SK-N-SH (cell line): ENCODE data around the gene PHOX2A. TPM values are rescaled to one million over a fixed set of nuclear protein-coding genes. Genes with fewer than 3 reads are reported as not detected.

Experiments
- CTCF ChIA-PET: fragments of 300-600, 350-600 bp; formaldehyde crosslinking; extraction: SDS; loops from one replicate; lab custom pipeline; 2021; lab: Yijun Ruan, JAX
- POLR2A ChIA-PET: fragments of 350-600 bp; sonication (Branson Sonifier 250); formaldehyde crosslinking; extraction: SDS; loops from one replicate; lab custom pipeline; 2020; ENCODE audit warnings: antibody characterized with exemption, inconsistent platforms; lab: Yijun Ruan, JAX
- DNase-seq: peaks from one replicate; pipeline ENCODE4 v3.0.0; 2012
- H2AFZ ChIP-seq: fragments of 200-600 bp; sonication (generic); 2 replicates; pipeline ENCODE4 v1.8.1; 2016; ENCODE audit warnings: antibody characterized with exemption, mild to moderate bottlenecking, low read depth
- H3F3A ChIP-seq: fragments of 200-600 bp; sonication (generic); replicated peaks from 2 replicates; pipeline ENCODE3; 2016; ENCODE audit warnings: antibody characterized with exemption, mild to moderate bottlenecking; ENCODE audit not compliant: insufficient read depth
- H3K27ac ChIP-seq, 2 experiments: fragments of 200-500 bp in 1 of 2; fragments of 200-600 bp in 1 of 2; sonication (Bioruptor generic) in 1 of 2; sonication (generic), shearing (Covaris generic) in 1 of 2; 2 replicates each; pipeline versions ENCODE4 v1.5.1 to v1.6.1; 2014 to 2016; ENCODE audit warnings: low read depth in 2 of 2, inconsistent platforms in 1 of 2, low read length in 1 of 2, mild to moderate bottlenecking in 1 of 2, mixed read lengths in 1 of 2
- H3K27me3 ChIP-seq: fragments of 200-600 bp; sonication (generic), shearing (Covaris generic); 2 replicates; pipeline ENCODE4 v1.6.1; 2016; ENCODE audit warnings: mixed run types; ENCODE audit not compliant: insufficient read depth
- H3K36me3 ChIP-seq, 2 experiments: fragments of 200-500 bp in 1 of 2; fragments of 200-600 bp in 1 of 2; sonication (Bioruptor generic) in 1 of 2; sonication (generic) in 1 of 2; replicated peaks in 1 of 2; 2 replicates each; pipeline versions ENCODE3 to v1.5.1; 2014 to 2016; ENCODE audit warnings: low read length in 1 of 2, mild to moderate bottlenecking in 1 of 2; ENCODE audit not compliant: insufficient read depth in 2 of 2, control insufficient read depth in 1 of 2
- H3K4me1 ChIP-seq, 2 experiments: fragments of 200-500 bp in 1 of 2; fragments of 200-600 bp in 1 of 2; sonication (Bioruptor generic) in 1 of 2; sonication (generic), shearing (Covaris generic) in 1 of 2; 2 replicates each; pipeline versions ENCODE4 v1.5.1 to v1.6.1; 2014 to 2016; ENCODE audit warnings: low read depth in 1 of 2, low read length in 1 of 2, mixed run types in 1 of 2; ENCODE audit not compliant: insufficient read depth in 2 of 2, control insufficient read depth in 1 of 2
- H3K4me2 ChIP-seq: fragments of 200-600 bp; sonication (generic), shearing (Covaris generic); 2 replicates; pipeline ENCODE4 v1.6.1; 2017; ENCODE audit warnings: mixed run types
- H3K4me3 ChIP-seq, 2 experiments: fragments of 200-500 bp in 1 of 2; fragments of 200-600 bp in 1 of 2; sonication (Bioruptor generic) in 1 of 2; sonication (generic), shearing (Covaris generic) in 1 of 2; 2 replicates each; pipeline versions ENCODE4 v1.5.1 to v1.8.1; 2014 to 2016; ENCODE audit warnings: low read depth in 2 of 2, inconsistent platforms in 1 of 2, low read length in 1 of 2, mild to moderate bottlenecking in 1 of 2, mixed read lengths in 1 of 2, moderate library complexity in 1 of 2
- H3K79me2 ChIP-seq: fragments of 200-600 bp; sonication (generic); 2 replicates; pipeline ENCODE4 v1.8.1; 2017; ENCODE audit warnings: mild to moderate bottlenecking; ENCODE audit not compliant: insufficient read depth
- H3K9ac ChIP-seq: fragments of 200-600 bp; sonication (generic); 2 replicates; pipeline ENCODE4 v1.6.1; 2017; ENCODE audit warnings: mixed run types
- H3K9me2 ChIP-seq: fragments of 200-600 bp; sonication (generic); 2 replicates; pipeline ENCODE4 v1.6.1; 2017; ENCODE audit warnings: mixed run types
- H3K9me3 ChIP-seq: fragments of 200-600 bp; sonication (generic); 2 replicates; pipeline ENCODE4 v1.6.1; 2017; ENCODE audit warnings: mixed run types, mild to moderate bottlenecking, moderate library complexity
- H4K20me1 ChIP-seq: fragments of 200-600 bp; sonication (generic); 2 replicates; pipeline ENCODE4 v1.6.1; 2017; ENCODE audit warnings: mild to moderate bottlenecking, mixed run types; ENCODE audit not compliant: insufficient read depth
- CHD2 ChIP-seq: fragments of 150-350 bp; IDR thresholded peaks from 2 replicates; pipeline ENCODE4 v1.6.1; 2018; ENCODE audit warnings: low read length; ENCODE audit not compliant: partially characterized antibody
- ELF1 ChIP-seq: IDR thresholded peaks from 2 replicates; pipeline ENCODE4 v1.4.0; 2012
- EZH2phosphoT487 ChIP-seq: fragments of 200-600 bp; sonication (generic); IDR thresholded peaks from 2 replicates; pipeline ENCODE4 v1.6.1; 2017; ENCODE audit warnings: low read depth, mixed run types, mild to moderate bottlenecking, antibody characterized with exemption, moderate library complexity, borderline replicate concordance
- FOXJ3 ChIP-seq: sonication (generic); formaldehyde crosslinking; IDR thresholded peaks from 2 replicates; pipeline ENCODE4 v1.5.1; 2020; ENCODE audit warnings: mild to moderate bottlenecking, missing genetic modification reagents
- FOXM1 ChIP-seq: IDR thresholded peaks from 2 replicates; pipeline ENCODE4 v1.4.0; 2012; ENCODE audit warnings: low read depth, mild to moderate bottlenecking
- GATA2 ChIP-seq: sonication (generic); formaldehyde crosslinking; IDR thresholded peaks from 2 replicates; pipeline ENCODE4 v1.5.0; 2020; ENCODE audit warnings: mild to moderate bottlenecking, missing genetic modification reagents
- JUND ChIP-seq: IDR thresholded peaks from 2 replicates; pipeline ENCODE4 v1.4.0; 2012
- NFIC ChIP-seq: IDR thresholded peaks from 2 replicates; pipeline ENCODE4 v1.4.0; 2012; ENCODE audit warnings: borderline replicate concordance
- RAD21 ChIP-seq: IDR thresholded peaks from 2 replicates; pipeline ENCODE4 v1.6.1; 2012; ENCODE audit warnings: mild to moderate bottlenecking, low read length
- RCOR1 ChIP-seq: fragments of 150-350 bp; IDR thresholded peaks from 2 replicates; pipeline ENCODE4 v1.6.1; 2017; ENCODE audit warnings: antibody characterized with exemption, low read length
- RFX5 ChIP-seq: IDR thresholded peaks from 2 replicates; pipeline ENCODE4 v1.6.1; 2012; ENCODE audit warnings: mild to moderate bottlenecking, improper control_type of control experiment, low read length
- RXRA ChIP-seq: IDR thresholded peaks from 2 replicates; pipeline ENCODE4 v1.4.0; 2012; ENCODE audit warnings: low read depth, mild to moderate bottlenecking, borderline replicate concordance
- SIN3A ChIP-seq: IDR thresholded peaks from 2 replicates; pipeline ENCODE4 v1.6.1; 2012; ENCODE audit warnings: low read depth, mild to moderate bottlenecking, low read length, moderate library complexity, borderline replicate concordance
- SMC3 ChIP-seq: IDR thresholded peaks from 2 replicates; pipeline ENCODE4 v1.6.1; 2012; ENCODE audit warnings: low read depth, low read length, improper control_type of control experiment
- TAF1 ChIP-seq: IDR thresholded peaks from 2 replicates; pipeline ENCODE4 v1.6.1; 2012; ENCODE audit warnings: low read depth, mild to moderate bottlenecking, low read length, moderate library complexity, borderline replicate concordance
- TCF12 ChIP-seq: IDR thresholded peaks from 2 replicates; pipeline ENCODE4 v1.4.0; 2012
- TEAD4 ChIP-seq: IDR thresholded peaks from 2 replicates; pipeline ENCODE4 v1.4.0; 2012; ENCODE audit warnings: mild to moderate bottlenecking, borderline replicate concordance; ENCODE audit not compliant: insufficient read depth
- WGBS: methylation state at CpG from one replicate; pipeline ENCODE4 v1.1.6; 2017; ENCODE audit warnings: low lambda C conversion rate; 5-methylcytosine and 5-hydroxymethylcytosine counted together
- polyA plus RNA-seq, 3 experiments: library from polyadenylated mRNA; depleted of rRNA; stranded (reverse); fragments of >200 nt; gene quantifications; 2 replicates each; pipeline ENCODE4 v1.2.3, GENCODE V29; 2012
- TF ChIP-seq, protein P1 (sequence below): IDR thresholded peaks from 2 replicates; pipeline ENCODE4; 2012
- TF ChIP-seq, protein P2 (sequence below): IDR thresholded peaks from 2 replicates; pipeline ENCODE4 v1.4.0; 2012; ENCODE audit warnings: low read depth, borderline replicate concordance
- TF ChIP-seq, protein P3 (sequence below): IDR thresholded peaks from 2 replicates; pipeline ENCODE4 v1.6.1; 2012; ENCODE audit warnings: mild to moderate bottlenecking, low read depth, low read length, moderate library complexity
- TF ChIP-seq, protein P4 (sequence below): fragments of 150-350 bp; IDR thresholded peaks from 2 replicates; pipeline ENCODE4 v1.6.1; 2017; ENCODE audit warnings: antibody characterized with exemption, low read length, low read depth, borderline replicate concordance

The PHOX2A gene
- polyA plus RNA-seq, 1 of the 3 experiments (the other 2 are of a cell fraction) = 75.6 TPM

DNA sequence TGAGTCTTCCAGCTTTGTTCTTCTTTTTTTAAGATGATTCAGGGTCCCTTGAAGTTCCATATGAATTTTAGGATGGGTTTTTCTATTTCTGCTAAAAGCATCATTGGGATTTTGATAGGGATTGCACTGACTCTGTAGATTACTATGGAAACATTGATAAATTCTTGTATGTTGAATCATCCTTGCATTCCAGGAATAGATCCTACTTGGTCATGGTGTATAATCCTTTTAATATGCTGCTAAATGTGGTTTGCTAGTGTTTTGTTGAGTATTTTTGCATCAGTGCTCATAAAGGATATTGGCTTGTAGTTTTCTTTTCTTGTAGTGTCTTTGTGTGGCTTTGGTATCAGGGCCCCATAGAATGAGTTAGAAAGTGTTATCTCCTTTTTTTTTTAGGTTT, 34.9 kb upstream of the PHOX2A start (continued):
- TF ChIP-seq, protein P1, sequence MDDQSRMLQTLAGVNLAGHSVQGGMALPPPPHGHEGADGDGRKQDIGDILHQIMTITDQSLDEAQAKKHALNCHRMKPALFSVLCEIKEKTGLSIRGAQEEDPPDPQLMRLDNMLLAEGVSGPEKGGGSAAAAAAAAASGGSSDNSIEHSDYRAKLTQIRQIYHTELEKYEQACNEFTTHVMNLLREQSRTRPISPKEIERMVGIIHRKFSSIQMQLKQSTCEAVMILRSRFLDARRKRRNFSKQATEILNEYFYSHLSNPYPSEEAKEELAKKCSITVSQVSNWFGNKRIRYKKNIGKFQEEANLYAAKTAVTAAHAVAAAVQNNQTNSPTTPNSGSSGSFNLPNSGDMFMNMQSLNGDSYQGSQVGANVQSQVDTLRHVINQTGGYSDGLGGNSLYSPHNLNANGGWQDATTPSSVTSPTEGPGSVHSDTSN = no peak
- TF ChIP-seq SIN3A = no peak
- no peak for TF ChIP-seq FOXM1
- TF ChIP-seq ELF1 = no peak
- TF ChIP-seq CHD2 = no peak

DNA sequence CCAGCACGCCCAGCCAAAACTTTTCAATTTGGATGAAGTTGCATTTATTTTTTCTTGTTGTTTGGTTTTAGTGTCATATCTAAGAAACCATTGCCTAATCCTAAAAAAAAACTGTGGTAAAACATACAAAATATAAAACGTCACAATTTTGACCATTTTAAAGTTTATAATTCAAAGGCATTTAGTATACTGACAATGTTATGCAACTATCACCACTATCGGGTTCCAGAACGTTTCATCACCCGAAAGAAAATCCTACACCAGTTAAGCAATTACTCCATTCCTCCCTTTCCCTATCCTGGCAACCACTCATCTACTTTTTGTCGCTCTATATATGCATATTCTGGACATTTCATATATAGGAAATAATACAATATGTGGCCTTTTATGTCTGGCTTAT, 30.5 kb upstream of the PHOX2A start:
- no peak overlapping the region for H3K4me2 ChIP-seq
- ChIA-PET POLR2A (no interaction called here), CTCF (interaction anchor here (1.2 kb wide), 1 partner anchor 159 kb away, joined by 3 read pairs; no protein-coding TSS in a partner anchor)
- H3K9me2 ChIP-seq = no peaks in the 10 kb centered on the region
- H3K27ac ChIP-seq = no peak overlapping the region
- no peak overlapping the region for H3K4me3 ChIP-seq
- WGBS = 91% methylated on average over 6 of the region's 6 CpGs
- peaks cover 10% of the 10 kb centered on the region for H3F3A ChIP-seq
- H3K4me1 ChIP-seq = peaks cover 0 to 5% of the 10 kb centered on the region in 2 experiments; a peak in 1 of 4 replicates
- no peak for DNase-seq
- TF ChIP-seq RAD21 = no peak
- TF ChIP-seq FOXJ3 (CRISPR knock-in tag) = no peak
- TF ChIP-seq SMC3 = no peak
- TF ChIP-seq RCOR1 = no peak
- TF ChIP-seq, protein P2, sequence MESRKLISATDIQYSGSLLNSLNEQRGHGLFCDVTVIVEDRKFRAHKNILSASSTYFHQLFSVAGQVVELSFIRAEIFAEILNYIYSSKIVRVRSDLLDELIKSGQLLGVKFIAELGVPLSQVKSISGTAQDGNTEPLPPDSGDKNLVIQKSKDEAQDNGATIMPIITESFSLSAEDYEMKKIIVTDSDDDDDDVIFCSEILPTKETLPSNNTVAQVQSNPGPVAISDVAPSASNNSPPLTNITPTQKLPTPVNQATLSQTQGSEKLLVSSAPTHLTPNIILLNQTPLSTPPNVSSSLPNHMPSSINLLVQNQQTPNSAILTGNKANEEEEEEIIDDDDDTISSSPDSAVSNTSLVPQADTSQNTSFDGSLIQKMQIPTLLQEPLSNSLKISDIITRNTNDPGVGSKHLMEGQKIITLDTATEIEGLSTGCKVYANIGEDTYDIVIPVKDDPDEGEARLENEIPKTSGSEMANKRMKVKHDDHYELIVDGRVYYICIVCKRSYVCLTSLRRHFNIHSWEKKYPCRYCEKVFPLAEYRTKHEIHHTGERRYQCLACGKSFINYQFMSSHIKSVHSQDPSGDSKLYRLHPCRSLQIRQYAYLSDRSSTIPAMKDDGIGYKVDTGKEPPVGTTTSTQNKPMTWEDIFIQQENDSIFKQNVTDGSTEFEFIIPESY = no peak
- no peak overlapping the region for H3K9ac ChIP-seq
- no peaks in the 10 kb centered on the region for H3K27me3 ChIP-seq
- H3K9me3 ChIP-seq = no peaks in the 10 kb centered on the region
- H3K79me2 ChIP-seq = no peaks in the 10 kb centered on the region
- H3K36me3 ChIP-seq = no peaks in the 10 kb centered on the region
- H4K20me1 ChIP-seq = no peaks in the 10 kb centered on the region
- H2AFZ ChIP-seq = no peak overlapping the region

DNA sequence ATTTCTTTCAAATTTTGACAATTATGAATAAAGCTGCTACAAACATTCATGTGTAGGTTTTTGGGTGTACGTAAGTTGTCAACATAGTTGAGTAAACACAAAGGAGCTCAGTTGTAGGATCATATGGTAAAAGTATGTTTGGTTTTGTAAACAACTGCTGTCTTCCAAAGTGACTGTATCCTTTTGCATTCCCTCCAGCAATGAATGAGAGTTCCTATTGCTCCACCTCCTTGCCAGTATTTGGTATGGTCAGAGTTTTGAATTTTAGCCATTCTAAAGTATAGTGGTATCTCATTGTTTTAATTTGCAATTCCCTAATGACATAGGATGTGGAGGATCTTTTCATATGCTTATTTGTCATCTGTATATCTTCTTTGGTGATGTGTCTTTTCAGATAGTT, 28.0 kb upstream of the PHOX2A start:
- Histone ChIP-seq H3K79me2 (no peaks in the 10 kb centered on the region), H3K4me3 (no peak overlapping the region), H3K4me1 (no peaks in the 10 kb centered on the region), H3K9me2 (no peaks in the 10 kb centered on the region), H3K4me2 (no peak overlapping the region), H3K9me3 (no peaks in the 10 kb centered on the region), H3K36me3 (no peaks in the 10 kb centered on the region), H3K9ac (no peak overlapping the region), H3K27me3 (no peaks in the 10 kb centered on the region)
- 82% methylated on average over 1 of the region's 1 CpG for WGBS
- CTCF ChIA-PET = no interaction called here
- DNase-seq = no peak
- TF ChIP-seq FOXJ3 (CRISPR knock-in tag) = no peak
- no peak for TF ChIP-seq EZH2phosphoT487
- TF ChIP-seq TCF12 = no peak
- no peak for TF ChIP-seq RCOR1
- TF ChIP-seq NFIC = no peak
- no peak for TF ChIP-seq TAF1
- no peak for TF ChIP-seq RFX5
- TF ChIP-seq SMC3 = no peak
- TF ChIP-seq GATA2 (CRISPR knock-in tag) = no peak
- no peak for TF ChIP-seq RXRA
- no peak for TF ChIP-seq TEAD4
- TF ChIP-seq, protein P3, sequence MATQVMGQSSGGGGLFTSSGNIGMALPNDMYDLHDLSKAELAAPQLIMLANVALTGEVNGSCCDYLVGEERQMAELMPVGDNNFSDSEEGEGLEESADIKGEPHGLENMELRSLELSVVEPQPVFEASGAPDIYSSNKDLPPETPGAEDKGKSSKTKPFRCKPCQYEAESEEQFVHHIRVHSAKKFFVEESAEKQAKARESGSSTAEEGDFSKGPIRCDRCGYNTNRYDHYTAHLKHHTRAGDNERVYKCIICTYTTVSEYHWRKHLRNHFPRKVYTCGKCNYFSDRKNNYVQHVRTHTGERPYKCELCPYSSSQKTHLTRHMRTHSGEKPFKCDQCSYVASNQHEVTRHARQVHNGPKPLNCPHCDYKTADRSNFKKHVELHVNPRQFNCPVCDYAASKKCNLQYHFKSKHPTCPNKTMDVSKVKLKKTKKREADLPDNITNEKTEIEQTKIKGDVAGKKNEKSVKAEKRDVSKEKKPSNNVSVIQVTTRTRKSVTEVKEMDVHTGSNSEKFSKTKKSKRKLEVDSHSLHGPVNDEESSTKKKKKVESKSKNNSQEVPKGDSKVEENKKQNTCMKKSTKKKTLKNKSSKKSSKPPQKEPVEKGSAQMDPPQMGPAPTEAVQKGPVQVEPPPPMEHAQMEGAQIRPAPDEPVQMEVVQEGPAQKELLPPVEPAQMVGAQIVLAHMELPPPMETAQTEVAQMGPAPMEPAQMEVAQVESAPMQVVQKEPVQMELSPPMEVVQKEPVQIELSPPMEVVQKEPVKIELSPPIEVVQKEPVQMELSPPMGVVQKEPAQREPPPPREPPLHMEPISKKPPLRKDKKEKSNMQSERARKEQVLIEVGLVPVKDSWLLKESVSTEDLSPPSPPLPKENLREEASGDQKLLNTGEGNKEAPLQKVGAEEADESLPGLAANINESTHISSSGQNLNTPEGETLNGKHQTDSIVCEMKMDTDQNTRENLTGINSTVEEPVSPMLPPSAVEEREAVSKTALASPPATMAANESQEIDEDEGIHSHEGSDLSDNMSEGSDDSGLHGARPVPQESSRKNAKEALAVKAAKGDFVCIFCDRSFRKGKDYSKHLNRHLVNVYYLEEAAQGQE = no peak
- TF ChIP-seq, protein P4, sequence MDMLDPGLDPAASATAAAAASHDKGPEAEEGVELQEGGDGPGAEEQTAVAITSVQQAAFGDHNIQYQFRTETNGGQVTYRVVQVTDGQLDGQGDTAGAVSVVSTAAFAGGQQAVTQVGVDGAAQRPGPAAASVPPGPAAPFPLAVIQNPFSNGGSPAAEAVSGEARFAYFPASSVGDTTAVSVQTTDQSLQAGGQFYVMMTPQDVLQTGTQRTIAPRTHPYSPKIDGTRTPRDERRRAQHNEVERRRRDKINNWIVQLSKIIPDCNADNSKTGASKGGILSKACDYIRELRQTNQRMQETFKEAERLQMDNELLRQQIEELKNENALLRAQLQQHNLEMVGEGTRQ = no peak
- TF ChIP-seq JUND = no peak
- TF ChIP-seq, all 33 proteins: peak for 0
- POLR2A ChIA-PET = no interaction called here
- Histone ChIP-seq H2AFZ (no peak overlapping the region), H3K27ac (no peak overlapping the region), H3F3A (no peaks in the 10 kb centered on the region), H4K20me1 (no peaks in the 10 kb centered on the region)
